GM23338 (cell line): ENCODE measurements around the gene UBQLN2. TPM values are rescaled to one million over a fixed set of nuclear protein-coding genes. Genes with fewer than 3 reads are reported as not detected.
"Not testable (repeated sequence)": the region's sequence is repeated elsewhere in the genome, so short reads cannot be mapped to it uniquely, and the experiment has no call there.

ENCODE experiments used
- ATAC-seq: fragments of 200-7000 bp; cut with Tn5 transposase; 3 replicates; pipeline ENCODE4 v1.9.1; 2020
- DNase-seq: peaks from one replicate; pipeline ENCODE4 v3.0.0-alpha.2; 2015; ENCODE audit warnings: low spot score
- H2AFZ ChIP-seq: fragments of 200-600 bp; sonication (generic); 2 replicates; pipeline ENCODE4 v1.8.0; 2016; ENCODE audit warnings: antibody characterized with exemption, mild to moderate bottlenecking, moderate library complexity
- H3F3A ChIP-seq: fragments of 200-600 bp; sonication (generic); replicated peaks from 2 replicates; pipeline ENCODE4 v1.8.0; 2017; ENCODE audit warnings: antibody characterized with exemption, mixed run types, low read depth
- H3K27ac ChIP-seq: fragments of 200-600 bp; sonication (generic); 2 replicates; pipeline ENCODE4 v1.6.1; 2016; ENCODE audit warnings: low read depth
- H3K27me3 ChIP-seq: fragments of 200-600 bp; sonication (generic); 2 replicates; pipeline ENCODE4 v1.8.0; 2016; ENCODE audit warnings: mild to moderate bottlenecking, mixed run types, moderate library complexity; ENCODE audit not compliant: insufficient read depth
- H3K36me3 ChIP-seq: fragments of 200-600 bp; sonication (generic); 2 replicates; pipeline ENCODE4 v1.8.0; 2016; ENCODE audit warnings: mild to moderate bottlenecking; ENCODE audit not compliant: insufficient read depth
- H3K4me1 ChIP-seq: fragments of 200-600 bp; sonication (generic); 2 replicates; pipeline ENCODE4 v1.8.0; 2016; ENCODE audit warnings: mild to moderate bottlenecking, moderate library complexity; ENCODE audit not compliant: insufficient read depth
- H3K4me2 ChIP-seq: fragments of 200-600 bp; sonication (generic); 2 replicates; pipeline ENCODE4 v1.7.1; 2017; ENCODE audit warnings: mixed run types
- H3K4me3 ChIP-seq: fragments of 200-600 bp; sonication (generic); 2 replicates; pipeline ENCODE4 v1.6.1; 2016; ENCODE audit warnings: mixed run types
- H3K79me2 ChIP-seq: fragments of 200-600 bp; sonication (generic); replicated peaks from 2 replicates; pipeline ENCODE4 v1.8.0; 2017; ENCODE audit warnings: mild to moderate bottlenecking; ENCODE audit not compliant: insufficient read depth
- H3K9me2 ChIP-seq: fragments of 200-600 bp; sonication (generic); 2 replicates; pipeline ENCODE4 v1.8.0; 2017; ENCODE audit not compliant: insufficient read depth
- H4K20me1 ChIP-seq: fragments of 200-600 bp; sonication (generic); replicated peaks from 2 replicates; pipeline ENCODE4 v1.8.0; 2017; ENCODE audit warnings: mild to moderate bottlenecking; ENCODE audit not compliant: insufficient read depth
- H3K27ac Mint-ChIP-seq: 2 replicates; pipeline ENCODE4 v1.8.0; 2020; ENCODE audit warnings: inconsistent platforms, mild to moderate bottlenecking, moderate library complexity, mixed read lengths
- H3K27me3 Mint-ChIP-seq: 3 replicates; pipeline ENCODE4 v1.8.0; 2022; ENCODE audit warnings: low read depth, mild to moderate bottlenecking, moderate library complexity, mixed read lengths, inconsistent platforms; ENCODE audit not compliant: insufficient read depth, poor library complexity
- H3K36me3 Mint-ChIP-seq: 3 replicates; pipeline ENCODE4 v1.8.0; 2021; ENCODE audit warnings: low read depth, mild to moderate bottlenecking, inconsistent platforms, moderate library complexity, mixed read lengths
- H3K4me1 Mint-ChIP-seq: 3 replicates; pipeline ENCODE4 v1.8.0; 2020; ENCODE audit warnings: mild to moderate bottlenecking, inconsistent platforms, mixed read lengths
- H3K4me3 Mint-ChIP-seq: 3 replicates; pipeline ENCODE4 v1.8.0; 2021; ENCODE audit warnings: moderate library complexity, mild to moderate bottlenecking, inconsistent platforms, mixed read lengths
- H3K9me3 Mint-ChIP-seq: 3 replicates; pipeline ENCODE4 v1.8.0; 2020; ENCODE audit warnings: moderate library complexity, mild to moderate bottlenecking, inconsistent platforms, mixed read lengths
- EZH2 ChIP-seq: fragments of 200-600 bp; sonication (generic); IDR thresholded peaks from one replicate; pipeline ENCODE4 v1.8.0; 2017; ENCODE audit warnings: antibody characterized with exemption, mild to moderate bottlenecking, low read depth; ENCODE audit not compliant: unreplicated experiment
- JUNB ChIP-seq: IDR thresholded peaks from one replicate; pipeline ENCODE4 v1.6.1; 2016; ENCODE audit warnings: antibody characterized with exemption; ENCODE audit not compliant: unreplicated experiment
- NANOG ChIP-seq: IDR thresholded peaks from 2 replicates; pipeline ENCODE4 v1.6.1; 2016; ENCODE audit warnings: antibody characterized with exemption, borderline replicate concordance
- REST ChIP-seq: IDR thresholded peaks from one replicate; pipeline ENCODE4 v1.6.1; 2018; ENCODE audit warnings: antibody characterized with exemption; ENCODE audit not compliant: unreplicated experiment
- ZNF114 ChIP-seq: fragments of 250-450 bp; sonication (Bioruptor Pico); IDR thresholded peaks from 2 replicates; pipeline ENCODE4 v1.5.0; 2020; ENCODE audit warnings: mild to moderate bottlenecking, moderate library complexity
- ZNF331 ChIP-seq: fragments of 250-450 bp; sonication (Bioruptor Pico); IDR thresholded peaks from 2 replicates; pipeline ENCODE4 v1.5.0; 2020; ENCODE audit warnings: low read depth, mild to moderate bottlenecking, moderate library complexity
- ZNF462 ChIP-seq: fragments of 250-450 bp; sonication (Bioruptor Pico); IDR thresholded peaks from 2 replicates; pipeline ENCODE4 v1.5.0; 2020; ENCODE audit warnings: mild to moderate bottlenecking, moderate library complexity
- polyA plus RNA-seq: library from polyadenylated mRNA; unstranded; fragments of >200 nt; fragmentation: Nextera tagmentation; extraction: Ambion mirVana; gene quantifications from 2 replicates; pipeline ENCODE4 v1.2.1, GENCODE V29; 2016
- total RNA-seq: library from RNA; depleted of rRNA; stranded (reverse); fragments of >200 nt; shearing (Covaris generic); gene quantifications from 2 replicates; pipeline ENCODE4 v1.2.3, GENCODE V29; 2014

Gene UBQLN2
- total and polyA plus RNA-seq, 2 experiments from 2014 or later = 21.8 to 35.7 TPM

- TF ChIP-seq ZNF462 (CRISPR knock-in tag) = no peak
- TF ChIP-seq NANOG = no peak
- TF ChIP-seq ZNF331 = no peak
- no peak for TF ChIP-seq REST
- TF ChIP-seq ZNF114 (CRISPR knock-in tag) = no peak
- no peak for TF ChIP-seq EZH2
- no peak for TF ChIP-seq JUNB
These were observed 25.2 kb downstream of the UBQLN2 start (continued) for GRCh38 chrX:56588397-56589188.

DNA sequence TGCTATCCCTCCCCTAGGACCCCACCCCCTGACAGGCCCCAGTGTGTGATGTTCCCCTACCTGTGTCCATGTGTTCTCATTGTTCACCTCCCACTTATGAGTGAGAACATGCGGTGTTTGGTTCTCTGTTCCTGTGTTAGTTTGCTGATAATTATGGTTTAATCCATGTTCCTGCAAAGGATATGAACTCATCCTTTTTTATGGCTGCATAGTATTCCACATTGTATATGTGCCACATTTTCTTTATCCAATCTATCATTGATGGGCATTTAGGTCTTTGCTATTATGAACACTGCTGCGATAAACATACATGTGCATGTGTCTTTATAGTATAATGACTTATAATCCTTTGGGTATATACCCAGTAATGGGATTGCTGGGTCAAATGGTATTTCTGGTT lies 28.4 kb downstream of the UBQLN2 start:
- not testable (repeated sequence) for H3F3A ChIP-seq, H3K4me3 Mint-ChIP-seq, DNase-seq, H3K27me3 Mint-ChIP-seq, H3K27ac Mint-ChIP-seq, H3K4me1 Mint-ChIP-seq, H3K27me3 ChIP-seq, ATAC-seq, H4K20me1 ChIP-seq, H3K9me2 ChIP-seq, H2AFZ ChIP-seq, H3K27ac ChIP-seq, H3K4me3 ChIP-seq, H3K79me2 ChIP-seq, H3K4me1 ChIP-seq, H3K36me3 ChIP-seq, H3K4me2 ChIP-seq
- Mint-ChIP-seq H3K36me3 (peaks cover 22% of the 10 kb centered on the region), H3K9me3 (peaks cover 18% of the 10 kb centered on the region)
